Heart right ventricle (tissue), 16 donors: ENCODE measurements around the gene PODN. TPM values are rescaled to one million over a fixed set of nuclear protein-coding genes. Genes with fewer than 3 reads are reported as not detected.

ENCODE experiments used
- ATAC-seq, 8 donors: fragments of 200-7000 bp; cut with Tn5 transposase; one replicate each; pipeline ENCODE4 v1.9.1; 2020; ENCODE audit warnings: mild to moderate bottlenecking in 8 of 8, moderate library complexity in 8 of 8, moderate number of reproducible peaks in 1 of 8
- DNase-seq, 2 donors: peaks; one replicate each; pipeline ENCODE4 v3.0.0-alpha.2; 2020
- H3K27ac ChIP-seq, 10 donors: fragments of 200-600 bp; sonication (generic) in 2 of 10; one replicate each; pipeline versions ENCODE4 v1.5.0 to v1.8.0; 2020 to 2022; ENCODE audit warnings: mild to moderate bottlenecking in 3 of 10
- H3K27me3 ChIP-seq, 7 donors: fragments of 200-600 bp; one replicate each; pipeline ENCODE4 v1.8.0; 2021 to 2022; ENCODE audit warnings: mild to moderate bottlenecking in 2 of 7
- H3K36me3 ChIP-seq, 9 donors: fragments of 200-600 bp; sonication (generic) in 1 of 9; one replicate each; pipeline versions ENCODE4 v1.5.0 to v1.8.0; 2020 to 2022; ENCODE audit warnings: mild to moderate bottlenecking in 2 of 9
- H3K4me1 ChIP-seq, 9 donors: fragments of 200-600 bp; sonication (generic) in 1 of 9; one replicate each; pipeline versions ENCODE4 v1.5.0 to v1.8.0; 2020 to 2022; ENCODE audit warnings: mild to moderate bottlenecking in 4 of 9
- H3K4me3 ChIP-seq, 10 donors: fragments of 200-600 bp; sonication (generic) in 2 of 10; one replicate each; pipeline versions ENCODE4 v1.5.0 to v1.8.0; 2020 to 2022; ENCODE audit warnings: mild to moderate bottlenecking in 7 of 10, moderate library complexity in 2 of 10
- H3K9me3 ChIP-seq, 11 donors: fragments of 200-600 bp in 10 of 11; sonication (generic) in 2 of 11; one replicate each; pipeline versions ENCODE4 v1.5.0 to v1.8.0; 2013 to 2022; ENCODE audit warnings: mild to moderate bottlenecking in 2 of 11, control low read depth in 1 of 11, moderate library complexity in 1 of 11
- CTCF ChIP-seq, 9 donors: fragments of 200-600 bp; sonication (generic) in 2 of 9; IDR thresholded peaks; one replicate each; pipeline versions ENCODE4 v1.5.0 to v1.8.0; 2021 to 2022; ENCODE audit warnings: antibody characterized with exemption in 9 of 9, mild to moderate bottlenecking in 5 of 9, moderate library complexity in 1 of 9
- WGBS, 2 donors: extraction: QIAGEN DNeasy Blood & Tissue Kit; methylation state at CpG; one replicate each; pipeline ENCODE4 v1.1.7; 2013; ENCODE audit warnings: inconsistent platforms in 1 of 2; 5-methylcytosine and 5-hydroxymethylcytosine counted together
- intact Hi-C, 10 donors: fragments of 100-400 bp; cut with DNase I; formaldehyde crosslinking; loops; one replicate each; pipeline versions ENCODE4 v1.11.1 to v1.14.2; 2022
- polyA plus RNA-seq, 2 donors: library from polyadenylated mRNA; stranded (reverse); fragments of 200-250 nt; gene quantifications; one replicate each; pipeline ENCODE4 v1.2.3, GENCODE V29; 2013
- total RNA-seq, 10 donors: library from RNA; stranded (reverse); fragmentation: NEBNext Ultra II Directional in 3 of 10; extraction: Animal tissue kit (Norgen Biotek cat#: 25700) in 3 of 10; gene quantifications; one replicate each; pipeline versions ENCODE4 v1.2.1 to v1.2.4, GENCODE V29; 2021 to 2023
- donor health status: Arrhythmogenic right ventricular cardiomyopathy.
- donor health status: ischemic (EF 13 %, LVEDD 7.1; RV severe dilation, severe dysfunction).
- donor health status: healthy with polysubstance abuse.
- donor health status: DM: no; HTN: yes; CAD: no.
- donor health status: DM: no; HTN: no; CAD: no.
- donor health status: ischemic (EF 25% LVEDD 6.9; RV normal size, moderate dysfunction).
- donor health status: ischemic (EF 25% LVEDD 5.7; RV mildly dilated, moderate dysfunction).
- donor health status: healthy.
- donor health status: DM: yes; HTN: yes; CAD: no.
- donor health status: Ischemic cardiomyopathy.
- donor health status: ischemic (EF 35%, LVEDD 5.7; RV mildly dilated, moderate dysfunction).
- donor health status: nonischemic (EF 11% LVEDD 7.7; RV severe dilation, severe dysfunction).
- donor health status: DM: yes; HTN: yes; CAD: no.
- donor health status: PGD.
- donor health status: ischemic (EF 29% LVEDD 5.4; RV normal size, mild dysfunction).
- donor health status: nonischemic (EF 23%, LVEDD 6.1; RV moderate dilation, normal function).

PODN gene
- total and polyA plus RNA-seq, 12 donors: 11.2 to 27.4 (median 15.4) TPM

- Histone ChIP-seq H3K4me3 (no peak overlapping the region), H3K27me3 (no peaks in the 10 kb centered on the region), H3K36me3 (peaks cover 0 to 69% (median 3%) of the 10 kb centered on the region in 9 donors), H3K27ac (no peak overlapping the region), H3K9me3 (no peaks in the 10 kb centered on the region), H3K4me1 (peaks cover 4 to 39% (median 36%) of the 10 kb centered on the region in 9 donors)
- WGBS, 2 donors: 87 to 88% methylated on average over 5 of the region's 5 CpGs
- DNase-seq (no peak), ATAC-seq (no peak)
- TF ChIP-seq CTCF (IDR thresholded peaks at IDR 0.05): no peak
- intact Hi-C loops: no loop called here
Measured at GRCh38 chr1:53044926-53045325, 17.1 kb upstream of the PODN start.

- intact Hi-C loops: no loop called here
- Histone ChIP-seq H3K36me3 (peaks cover 0 to 75% (median 3%) of the 10 kb centered on the region in 9 donors), H3K27me3 (no peaks in the 10 kb centered on the region), H3K27ac (peak overlapping the region in 4 of 10 donors; percentile 26 to 74 (median 58)), H3K9me3 (no peaks in the 10 kb centered on the region), H3K4me3 (no peak overlapping the region), H3K4me1 (peaks cover 4 to 44% (median 38%) of the 10 kb centered on the region in 9 donors)
- TF ChIP-seq CTCF (IDR thresholded peaks at IDR 0.05): no peak
- 4 to 10% methylated on average over 2 of the region's 2 CpGs for WGBS, 2 donors
- no peak for DNase-seq
- peak in 6 of 8 donors; percentile 18 to 49 (median 35) for ATAC-seq
Measured at GRCh38 chr1:53046930-53047329, 15.1 kb upstream of the PODN start.

- Histone ChIP-seq H3K4me3 (no peak overlapping the region), H3K27me3 (no peaks in the 10 kb centered on the region), H3K27ac (peak overlapping the region in 7 of 10 donors; percentile 11 to 74 (median 56)), H3K36me3 (peaks cover 0 to 78% (median 2%) of the 10 kb centered on the region in 9 donors), H3K4me1 (peaks cover 4 to 44% (median 38%) of the 10 kb centered on the region in 9 donors), H3K9me3 (no peaks in the 10 kb centered on the region)
- DNase-seq (no peak), ATAC-seq (peak in 6 of 8 donors; percentile 38 to 61 (median 49))
- no peak for TF ChIP-seq CTCF (IDR thresholded peaks at IDR 0.05)
- intact Hi-C loops: no loop called here
- 51 to 57% methylated on average over 5 of the region's 5 CpGs for WGBS, 2 donors
Measured at GRCh38 chr1:53047737-53048736, 14.0 kb upstream of the PODN start.

- WGBS, 2 donors: 39 to 43% methylated on average over 3 of the region's 3 CpGs
- H3K4me3 ChIP-seq: no peak overlapping the region
- peaks cover 4 to 44% (median 38%) of the 10 kb centered on the region in 9 donors for H3K4me1 ChIP-seq
- H3K9me3 ChIP-seq: no peaks in the 10 kb centered on the region
- intact Hi-C loops: no loop called here
- TF ChIP-seq CTCF (IDR thresholded peaks at IDR 0.05): no peak
- peak overlapping the region in 7 of 10 donors; percentile 30 to 74 (median 53) for H3K27ac ChIP-seq
- H3K27me3 ChIP-seq: no peaks in the 10 kb centered on the region
- DNase-seq (peak in 1 of 2 donors; percentile 54), ATAC-seq (peak; percentile 85 to 97 (median 90))
- peaks cover 0 to 75% (median 0%) of the 10 kb centered on the region in 9 donors for H3K36me3 ChIP-seq
Measured at GRCh38 chr1:53048960-53049573, 12.9 kb upstream of the PODN start.
